NCI-H524 treated with DMSO at 0.1 percent for 48 hours (cell line): ENCODE measurements around the gene SLC25A22.
A peak's percentile ranks its signal among the peaks of the same experiment; 100 is the strongest.

Experiments used
- DNase-seq: peaks from one replicate; lab custom pipeline; 2025; lab: John Stamatoyannopoulos, UW

Gene SLC25A22

DNA sequence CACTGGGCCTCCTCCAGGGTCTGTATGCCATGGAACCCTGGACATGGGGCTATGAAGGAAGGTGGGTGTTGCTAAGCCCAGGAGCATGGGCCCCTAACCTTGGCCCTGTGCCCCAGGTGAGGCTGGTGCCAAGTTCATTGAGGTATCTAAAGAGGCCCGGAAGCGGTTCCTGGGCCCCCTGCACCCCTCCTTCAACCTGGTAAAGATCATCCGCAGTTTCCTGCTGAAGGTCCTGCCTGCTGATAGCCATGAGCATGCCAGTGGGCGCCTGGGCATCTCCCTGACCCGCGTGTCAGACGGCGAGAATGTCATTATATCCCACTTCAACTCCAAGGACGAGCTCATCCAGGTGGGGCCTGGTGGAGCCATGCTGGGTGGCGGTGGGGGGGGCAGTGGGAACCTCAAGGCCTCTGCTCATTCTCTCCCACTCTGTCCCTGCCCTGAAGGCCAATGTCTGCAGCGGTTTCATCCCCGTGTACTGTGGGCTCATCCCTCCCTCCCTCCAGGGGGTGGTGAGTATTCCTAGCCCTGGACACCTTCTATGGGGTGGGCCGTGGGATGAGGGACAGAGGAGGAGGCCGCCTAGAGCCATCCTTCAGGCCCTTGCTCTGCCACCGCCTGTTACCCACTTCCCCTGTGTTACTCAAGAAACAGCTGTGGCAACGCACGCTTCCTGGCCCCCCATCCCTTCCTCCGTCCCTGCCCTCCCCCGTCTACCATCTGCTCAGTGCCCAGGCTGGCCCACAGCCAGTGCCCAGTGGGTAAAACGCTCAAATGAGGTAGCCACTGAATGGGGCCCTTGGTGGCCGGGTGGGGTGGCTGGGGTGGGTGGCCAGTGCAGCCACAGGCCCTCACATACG is 23.7 kb upstream of the SLC25A22 start:
- no peak for DNase-seq

DNA sequence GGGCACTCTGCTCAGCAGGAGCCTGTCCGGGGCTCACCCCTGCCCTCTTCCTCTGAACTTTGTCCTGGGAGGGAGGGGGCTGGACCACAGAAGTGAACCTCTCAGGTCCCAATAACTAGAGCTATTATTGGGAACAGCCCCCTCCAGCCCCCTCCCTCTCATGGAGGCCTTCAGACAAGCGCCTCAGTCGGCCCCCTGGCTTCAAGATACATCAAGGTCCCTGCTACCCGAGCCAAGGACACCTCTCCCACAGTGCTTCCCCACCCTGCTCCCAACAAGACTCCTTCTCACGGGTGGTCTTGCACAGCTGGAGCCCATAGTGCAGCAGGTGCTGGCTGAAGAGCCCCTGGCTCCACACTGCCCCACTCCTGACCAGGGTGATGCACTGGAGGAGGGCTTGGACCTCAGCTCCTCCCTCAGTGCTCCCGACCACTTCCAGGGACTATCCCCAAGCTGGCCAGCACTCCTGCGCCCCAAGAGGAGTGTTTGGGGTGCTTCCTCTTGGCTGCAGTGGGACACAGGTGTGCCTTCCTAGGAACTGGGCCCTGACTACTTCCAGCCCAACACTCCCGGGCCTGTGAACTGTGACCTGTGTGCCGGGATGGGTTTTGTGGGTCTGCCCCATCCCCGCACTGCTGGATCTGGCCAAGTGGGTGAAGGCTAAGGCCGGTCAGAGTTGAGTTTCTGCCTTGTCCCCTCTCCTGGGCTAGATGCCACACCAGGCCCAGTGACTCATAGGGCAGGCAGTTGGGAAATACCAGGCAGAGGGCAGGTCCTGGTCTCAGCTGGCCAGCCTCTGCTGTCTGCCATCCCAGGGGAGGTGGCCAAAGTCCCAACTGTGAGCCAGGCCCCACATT is 22.8 kb upstream of the SLC25A22 start:
- DNase-seq: no peak

DNA sequence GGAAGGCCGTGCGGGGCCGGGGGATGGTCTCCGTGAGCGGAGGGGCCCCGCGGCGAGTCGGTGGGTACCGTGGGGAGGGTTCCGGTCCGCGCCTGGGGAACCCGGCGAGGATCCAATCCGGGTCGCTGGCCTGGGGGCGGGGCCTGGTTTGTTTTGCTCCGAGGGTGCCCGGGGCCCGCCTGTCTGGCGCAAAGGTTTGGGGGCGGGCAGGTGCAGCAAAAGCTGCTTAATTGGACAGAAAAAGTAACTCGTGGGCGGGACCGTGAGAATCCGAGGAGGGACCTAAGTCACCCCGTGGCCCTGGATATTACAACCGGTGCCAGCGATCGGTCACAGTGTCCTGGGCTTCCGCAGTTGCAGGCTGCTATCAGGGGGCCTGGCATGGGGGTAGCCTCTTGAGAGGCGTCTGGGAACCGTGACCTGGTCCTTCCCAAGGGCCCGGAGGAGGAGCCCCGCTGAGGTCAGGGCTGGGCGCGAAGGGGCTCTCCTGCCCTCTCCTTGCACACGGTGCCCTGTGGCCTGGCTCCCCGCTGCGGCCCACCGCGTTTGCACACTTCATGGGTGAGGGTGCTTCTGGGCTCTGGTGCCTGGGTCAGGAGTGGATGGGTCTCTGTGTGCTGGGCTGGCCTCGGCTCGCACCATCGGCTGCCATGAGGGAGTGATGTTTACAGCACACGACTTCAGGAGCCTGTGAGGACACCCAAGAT is 22.0 kb upstream of the SLC25A22 start:
- peak; percentile 29 for DNase-seq

DNA sequence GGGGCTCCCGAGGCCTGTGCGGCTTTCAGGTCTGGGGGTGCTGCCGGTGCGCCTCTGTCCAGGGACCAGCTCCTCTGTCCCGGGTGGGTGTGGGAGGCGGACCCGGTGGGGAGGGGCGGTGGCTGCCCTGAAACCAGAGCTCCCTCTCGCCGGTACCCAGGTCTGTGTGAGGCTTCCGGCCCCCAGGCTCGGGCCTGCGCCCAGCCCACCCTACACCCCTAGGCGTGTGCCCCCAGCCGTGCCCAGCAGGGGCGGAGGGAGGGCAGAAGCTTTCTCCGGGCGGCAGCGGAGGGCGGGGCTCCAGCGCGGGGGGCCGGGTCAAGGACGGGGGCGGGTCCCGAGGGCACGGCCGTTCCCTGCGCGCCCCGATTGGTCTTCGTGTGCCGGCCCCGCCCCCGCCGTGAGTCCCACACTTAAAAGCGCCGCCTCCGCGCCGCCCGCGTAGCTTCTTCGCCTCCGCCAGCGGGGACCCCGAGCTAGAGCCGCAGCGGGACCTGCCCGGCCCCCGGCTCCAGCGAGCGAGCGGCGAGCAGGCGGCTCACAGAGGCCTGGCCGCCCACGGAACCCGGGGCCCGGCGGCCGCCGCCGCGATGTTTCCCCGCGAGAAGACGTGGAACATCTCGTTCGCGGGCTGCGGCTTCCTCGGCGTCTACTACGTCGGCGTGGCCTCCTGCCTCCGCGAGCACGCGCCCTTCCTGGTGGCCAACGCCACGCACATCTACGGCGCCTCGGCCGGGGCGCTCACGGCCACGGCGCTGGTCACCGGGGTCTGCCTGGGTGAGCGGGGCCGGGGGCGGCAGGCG is 21.2 kb upstream of the SLC25A22 start:
- DNase-seq: no peak

DNA sequence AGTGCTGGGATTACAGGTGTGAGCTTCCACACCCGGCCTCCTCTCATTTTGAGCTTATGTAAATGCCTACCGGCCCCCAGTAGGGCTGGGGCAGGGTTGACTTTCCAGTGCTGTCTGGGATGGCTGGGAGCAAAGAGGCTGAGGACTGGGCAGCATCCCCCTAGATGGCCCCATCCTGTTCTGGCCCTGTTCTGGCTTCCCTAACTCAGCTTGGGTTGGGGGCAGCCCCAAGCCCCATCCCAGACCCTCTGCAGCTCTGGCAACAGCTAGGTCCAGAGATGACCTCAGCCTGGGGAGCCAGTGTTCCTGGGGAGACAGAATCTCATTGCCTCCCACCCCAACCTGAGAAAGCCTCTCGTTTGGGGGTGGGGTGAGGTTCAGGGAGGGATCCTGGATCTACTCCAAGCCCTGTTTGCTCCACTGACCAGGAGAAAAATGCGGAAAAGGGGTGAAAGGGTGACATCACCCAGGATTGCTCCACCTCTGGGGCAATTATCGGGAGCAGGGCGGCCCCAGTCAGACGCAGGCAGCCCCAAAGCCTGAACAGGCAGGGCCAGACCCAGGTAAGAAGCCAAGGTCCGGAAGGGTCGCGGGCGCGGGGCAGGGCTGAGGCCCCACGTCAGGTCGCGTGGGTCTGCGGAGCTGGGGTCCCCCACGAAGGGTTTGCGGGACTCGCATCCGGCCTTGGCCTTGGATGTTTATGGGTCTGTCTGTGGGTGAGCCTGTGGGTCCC is 20.5 kb upstream of the SLC25A22 start, which contains the start of gene PNPLA2:
Gene PNPLA2, plus strand, starts transcription at position 519 of the 733 bp plus-strand sequence. CDS start 805 bp downstream, outside the sequence.
- no peak for DNase-seq

DNA sequence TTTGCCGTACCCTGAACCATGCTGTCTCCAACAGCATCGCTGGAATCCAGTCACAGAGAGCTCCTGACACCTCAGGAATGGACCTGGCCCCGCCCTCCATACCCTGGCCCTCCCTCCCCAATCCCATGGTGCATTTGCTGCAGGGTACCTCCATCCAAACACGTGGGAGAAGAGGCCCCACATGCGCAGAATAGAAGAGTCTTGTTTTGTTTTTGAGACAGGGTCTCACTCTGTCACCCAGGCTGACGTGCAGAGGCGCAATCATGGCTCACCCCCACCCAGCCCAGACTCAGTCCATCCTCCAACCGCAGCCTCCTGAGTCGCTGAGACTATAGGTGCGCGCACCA is 18.3 kb upstream of the SLC25A22 start:
- DNase-seq: no peak

DNA sequence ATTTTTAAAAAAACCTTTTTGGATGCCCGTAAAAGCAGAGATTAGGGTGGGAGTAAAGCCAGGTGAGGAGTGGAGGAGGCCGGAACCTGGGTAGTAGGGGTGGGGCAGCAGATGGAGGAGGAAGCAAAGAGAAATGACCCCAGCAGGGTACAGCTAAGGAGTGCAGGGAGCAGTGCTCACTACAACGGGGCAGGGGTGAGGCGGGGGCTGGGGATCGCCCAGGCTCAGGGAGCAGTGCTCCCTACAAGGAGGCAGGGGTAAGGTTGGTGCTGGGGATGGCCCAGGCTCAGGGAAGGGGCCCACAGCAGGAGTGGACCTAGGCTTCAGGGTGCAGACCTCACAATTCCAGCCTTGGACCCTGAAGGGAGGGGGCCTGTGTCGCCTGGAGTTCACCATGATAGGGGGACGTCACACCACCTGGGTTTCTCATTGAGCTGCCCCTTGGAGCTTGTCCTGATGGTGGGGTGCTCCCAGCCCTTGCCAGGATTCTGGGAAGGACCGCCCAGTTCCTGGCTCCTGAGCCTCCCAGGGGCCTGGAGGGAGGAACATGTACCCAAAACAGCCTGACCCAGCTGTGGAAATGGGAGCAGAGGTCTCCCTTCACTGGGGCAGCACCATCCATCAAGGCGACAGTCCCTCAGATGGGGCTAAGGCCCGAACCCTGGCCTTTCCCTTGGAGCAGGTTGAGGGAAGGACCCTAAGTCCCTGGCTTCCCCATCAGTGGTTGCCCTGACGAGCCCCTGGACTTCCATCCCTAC is 17.8 kb upstream of the SLC25A22 start:
- DNase-seq: no peak

DNA sequence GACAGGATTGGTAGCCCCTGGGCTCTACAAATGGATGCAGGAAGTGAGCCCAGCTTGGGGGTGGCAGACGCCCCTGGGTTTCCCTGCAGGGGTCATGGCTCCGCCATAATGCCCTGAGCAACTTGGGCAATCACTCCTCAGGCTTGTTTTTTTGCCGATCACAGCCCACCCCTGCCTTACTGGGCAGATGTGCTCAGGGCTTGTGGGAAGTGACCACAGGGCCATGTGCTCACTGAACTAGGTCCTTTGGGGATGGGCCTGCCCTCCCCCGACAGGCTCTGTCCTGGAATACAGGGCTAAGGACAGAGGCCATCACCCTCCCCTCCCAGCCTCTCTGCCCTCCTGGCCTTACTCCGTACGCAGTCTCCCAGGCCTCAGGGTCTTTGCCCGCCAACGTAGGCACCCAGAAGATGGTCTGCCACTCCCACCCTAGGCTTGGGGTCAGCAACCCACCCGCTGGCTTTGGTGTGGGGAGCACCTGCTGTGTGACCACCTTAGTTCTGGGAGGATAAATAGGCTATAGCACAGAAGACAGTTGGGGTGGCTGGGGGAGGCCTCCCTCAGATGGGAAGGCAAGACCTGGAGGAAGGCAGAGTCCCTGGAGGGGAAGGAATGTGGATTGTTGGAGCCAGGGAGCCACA is 15.5 kb upstream of the SLC25A22 start:
- no peak for DNase-seq

DNA sequence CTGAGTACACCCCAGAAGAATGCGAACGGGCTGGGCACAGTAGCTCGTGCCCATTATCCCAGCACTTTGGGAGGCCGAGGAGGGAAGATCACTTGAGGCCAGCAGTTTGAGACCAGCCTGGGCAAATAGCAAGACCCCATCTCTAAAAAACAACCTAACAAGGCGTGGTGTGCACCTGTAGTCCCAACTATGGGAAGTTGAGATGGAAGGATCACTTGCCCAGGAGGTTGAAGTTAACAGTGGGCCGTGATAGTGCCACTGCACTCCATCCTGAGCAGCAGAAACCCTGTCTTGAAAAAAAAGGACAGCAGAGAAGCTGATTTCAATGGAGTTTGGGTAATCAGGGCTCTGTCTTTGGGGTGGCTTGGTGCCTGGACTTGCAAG is 15.0 kb upstream of the SLC25A22 start:
- no peak for DNase-seq

DNA sequence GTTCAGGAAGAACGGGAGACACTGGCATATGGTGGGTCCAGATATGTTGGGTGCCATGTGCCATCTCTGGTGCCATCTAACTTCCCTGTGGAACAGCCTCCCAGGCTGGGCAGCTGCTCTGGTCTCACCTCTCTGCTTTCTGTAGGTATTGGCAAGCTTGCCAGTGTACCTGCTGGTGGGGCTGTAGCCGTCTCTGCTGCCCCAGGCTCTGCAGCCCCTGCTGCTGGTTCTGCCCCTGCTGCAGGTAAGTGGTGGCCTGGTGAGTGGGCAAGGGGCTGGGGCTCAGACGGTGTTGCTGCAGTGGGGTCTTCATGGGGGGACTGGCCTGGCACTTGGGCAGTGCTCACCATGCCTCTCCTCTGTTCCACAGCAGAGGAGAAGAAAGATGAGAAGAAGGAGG is 14.3 kb upstream of the SLC25A22 start:
- no peak for DNase-seq

DNA sequence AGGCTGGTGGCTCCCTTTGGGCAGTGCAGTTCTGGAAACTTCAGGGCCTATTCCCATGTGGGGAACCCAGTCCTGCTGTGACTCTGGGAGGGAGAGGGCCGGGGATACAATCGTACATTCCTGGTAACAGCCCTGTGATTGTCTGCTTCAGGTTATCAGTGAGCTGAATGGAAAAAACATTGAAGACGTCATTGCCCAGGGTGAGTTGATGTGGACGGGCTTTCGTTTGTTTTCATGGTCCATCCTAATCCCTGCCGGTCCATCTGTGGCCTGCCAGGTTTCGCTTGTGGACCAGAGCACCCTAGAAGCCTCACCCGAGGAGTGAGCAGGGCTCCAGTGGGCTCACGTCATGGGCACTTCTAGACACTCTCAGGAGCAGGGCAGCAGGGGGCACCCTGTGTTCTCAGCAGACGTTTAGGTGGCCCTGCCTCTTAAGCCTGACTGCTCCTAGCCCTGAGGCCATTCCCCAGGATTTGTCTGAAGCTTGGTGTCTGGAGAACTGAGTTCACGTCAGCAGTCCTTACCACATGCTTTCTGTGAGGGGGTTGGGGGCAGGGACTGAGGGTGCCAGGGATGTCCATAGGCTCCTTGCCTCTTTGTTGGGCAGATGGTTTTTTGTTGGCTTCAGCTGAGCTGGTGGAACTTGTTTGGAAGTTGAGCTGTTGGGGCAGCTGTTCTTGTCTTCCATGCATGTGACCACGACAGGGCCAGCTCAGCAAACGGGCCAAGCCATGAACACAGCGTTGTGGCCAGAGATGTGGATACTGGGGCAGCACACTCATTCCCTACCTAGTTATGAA is 13.6 kb upstream of the SLC25A22 start:
- DNase-seq: no peak

DNA sequence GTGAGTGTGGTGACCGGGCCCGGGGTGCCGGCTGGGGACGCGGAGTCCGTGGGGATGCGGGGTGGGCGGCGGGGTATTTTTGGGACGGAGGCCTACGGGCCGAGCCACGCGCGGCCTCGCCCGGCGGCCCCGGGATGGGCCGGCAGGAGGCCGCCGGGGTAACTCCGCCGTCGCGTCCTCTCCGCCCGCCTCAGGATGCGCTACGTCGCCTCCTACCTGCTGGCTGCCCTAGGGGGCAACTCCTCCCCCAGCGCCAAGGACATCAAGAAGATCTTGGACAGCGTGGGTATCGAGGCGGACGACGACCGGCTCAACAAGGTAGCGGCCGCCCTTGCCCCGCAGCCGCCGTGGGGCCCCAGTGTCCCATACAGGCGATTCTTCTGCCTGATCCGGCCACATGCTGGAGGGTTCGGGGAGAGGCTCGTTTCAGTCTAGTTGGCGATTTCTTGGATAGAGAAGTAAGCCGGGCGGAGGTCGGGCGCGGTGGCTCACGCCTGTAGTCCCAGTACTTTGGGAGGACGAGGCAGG is 12.0 kb upstream of the SLC25A22 start:
- DNase-seq: no peak

DNA sequence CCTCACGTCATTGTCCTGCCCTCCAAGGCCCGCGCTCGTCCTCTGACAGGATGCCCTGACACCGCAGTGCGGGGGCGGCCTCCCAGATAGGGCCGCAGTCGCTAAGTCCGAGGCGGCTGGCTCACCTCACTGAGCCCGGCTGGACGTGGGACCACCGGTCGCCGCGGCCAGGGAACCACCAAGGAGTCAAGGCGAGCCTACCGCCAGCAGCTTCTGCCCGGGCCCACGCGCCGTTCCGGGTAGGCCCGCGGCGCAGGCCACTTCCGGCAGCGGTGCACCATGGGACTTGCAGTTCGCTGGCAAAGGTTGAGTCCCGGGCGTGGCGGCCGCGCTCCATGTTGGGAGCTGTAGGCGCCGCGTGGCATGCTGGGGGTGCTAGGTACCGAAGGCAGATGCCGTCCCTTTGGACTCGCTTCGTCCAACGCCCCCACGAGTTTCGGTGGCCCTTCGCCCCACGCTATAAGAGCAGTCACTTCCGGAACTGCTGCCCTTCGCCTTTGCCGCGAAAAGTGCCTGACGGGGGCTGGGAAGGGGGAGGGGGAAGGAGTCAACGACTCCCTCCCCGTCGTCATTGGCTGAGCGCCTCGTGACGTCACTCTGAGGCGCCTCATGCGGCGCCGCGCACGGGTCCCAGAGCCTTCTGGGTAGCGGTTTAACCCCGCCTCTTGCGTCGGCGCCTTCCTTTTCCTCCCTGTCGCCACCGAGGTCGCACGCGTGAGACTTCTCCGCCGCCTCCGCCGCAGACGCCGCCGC is 11.4 kb upstream of the SLC25A22 start, which contains the start of gene RPLP2:
Gene RPLP2, plus strand, starts transcription at position 681 of the 753 bp plus-strand sequence. CDS start 268 bp downstream, outside the sequence.
- peak; percentile 72 for DNase-seq

DNA sequence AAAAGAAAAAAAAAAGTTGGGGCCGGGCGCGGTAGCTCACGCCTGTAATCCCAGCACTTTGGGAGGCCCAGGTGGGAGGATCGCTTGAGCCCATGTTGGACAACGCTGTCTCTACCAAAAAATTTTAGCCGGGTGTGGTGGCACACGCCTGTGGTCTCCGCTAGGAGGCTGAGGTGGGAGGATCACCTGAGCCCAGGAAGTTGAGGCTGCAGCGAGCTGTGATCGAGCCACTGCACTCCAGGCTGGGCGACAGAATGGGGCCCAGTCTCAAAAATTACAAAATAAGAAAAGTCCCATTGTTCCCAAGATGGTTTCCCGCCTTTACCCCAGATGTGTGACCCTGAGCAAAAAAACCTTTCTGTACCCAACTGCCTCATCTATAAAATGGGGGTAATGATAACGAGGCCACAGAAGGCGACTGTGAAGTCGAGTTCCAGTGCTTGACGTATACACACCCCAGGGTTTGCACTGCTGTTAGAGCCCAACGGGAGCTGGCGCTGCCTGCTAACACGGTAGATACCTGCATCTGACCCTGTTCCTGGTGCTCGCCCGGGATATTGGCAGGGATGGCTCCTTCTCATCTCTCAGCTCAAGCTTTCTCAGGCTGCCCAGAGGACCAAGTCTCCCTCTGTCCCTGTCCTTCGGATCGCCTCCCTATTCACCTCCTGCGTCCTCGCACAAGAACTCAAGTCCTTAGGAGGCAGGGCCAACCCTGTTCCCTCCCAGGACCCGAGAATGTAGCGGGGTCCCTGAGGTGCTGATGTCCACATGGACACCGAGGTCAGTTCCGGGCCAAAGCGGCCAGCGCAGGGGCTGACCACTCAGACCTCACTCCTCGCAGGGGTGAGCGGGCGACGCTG is 10.6 kb upstream of the SLC25A22 start:
- no peak for DNase-seq

DNA sequence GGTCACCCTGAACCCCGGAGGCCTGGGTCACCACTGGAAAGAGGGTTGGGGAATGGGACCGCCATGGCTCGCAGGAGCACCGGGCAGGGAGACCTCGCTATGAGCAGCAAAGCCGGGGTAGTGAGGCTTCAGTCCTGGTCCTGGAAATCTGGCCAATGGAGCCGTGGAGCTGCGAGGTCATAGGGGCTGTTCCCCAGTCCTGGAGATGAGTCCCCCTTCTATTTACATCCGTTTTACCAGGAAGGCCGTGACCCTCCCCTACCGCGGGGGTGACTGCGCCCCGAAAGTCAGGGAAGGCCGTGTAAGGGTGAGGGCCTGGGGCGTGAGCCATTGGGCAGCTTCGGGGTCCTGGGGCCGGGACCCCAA is 6.5 kb upstream of the SLC25A22 start:
- DNase-seq: no peak

DNA sequence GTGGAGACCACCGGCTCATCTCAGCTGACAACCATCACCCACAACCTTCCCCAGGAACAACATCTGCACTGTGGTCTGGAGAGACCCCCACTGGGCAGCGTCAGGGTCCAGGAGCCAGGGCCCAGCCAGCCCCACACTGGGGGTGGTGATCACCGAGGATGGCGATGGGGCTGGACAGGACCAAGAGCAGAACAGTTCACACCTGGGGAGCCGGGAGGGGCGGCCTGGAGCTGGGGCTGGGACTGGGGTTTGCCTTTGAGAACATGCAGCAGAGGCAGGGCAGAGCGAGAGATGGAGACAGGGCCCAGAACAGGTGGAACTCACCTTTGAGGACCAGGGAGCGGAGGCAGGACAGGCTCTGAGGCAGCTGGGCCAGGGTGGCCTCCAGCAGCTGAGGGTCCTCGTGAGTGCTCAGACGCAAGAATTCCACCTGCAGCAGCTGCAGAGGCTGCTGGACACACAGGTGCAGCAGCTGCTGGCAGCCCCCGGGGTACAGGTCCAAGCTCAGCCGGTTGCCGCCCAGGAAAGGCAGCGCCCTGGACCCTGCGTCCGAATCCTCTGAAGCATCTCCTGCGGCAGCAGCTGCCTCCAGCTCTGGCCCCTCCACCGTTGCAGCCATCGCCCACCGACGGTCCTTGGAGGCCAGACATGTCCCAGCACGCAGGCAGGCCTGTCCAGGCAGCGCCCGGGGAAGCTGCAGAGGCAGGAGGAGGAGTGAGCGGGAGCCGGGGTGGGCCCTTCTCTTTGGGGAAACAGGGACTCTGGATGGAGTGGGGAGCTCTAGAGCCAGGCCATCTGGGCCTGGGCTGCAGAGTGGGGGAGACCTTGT is 5.9 kb upstream of the SLC25A22 start:
- no peak for DNase-seq
